Right renal pelvis (tissue), 4 donors: ENCODE data around the gene OBP2A. TPM values are rescaled to one million over a fixed set of nuclear protein-coding genes. Genes with fewer than 3 reads are reported as not detected.
"Not testable (repeated sequence)": the region's sequence is repeated elsewhere in the genome, so short reads cannot be mapped to it uniquely, and the experiment has no call there.

Experiments used
- DNase-seq, 4 donors: peaks; one replicate each; pipeline ENCODE4 v3.0.0-alpha.2; 2013; ENCODE audit warnings: low read depth in 4 of 4, low spot score in 3 of 4, missing footprints in 1 of 4
- polyA plus RNA-seq, 4 donors: library from polyadenylated mRNA; unstranded; fragments of 120-200 nt; gene quantifications; one replicate each; pipeline ENCODE4 v1.2.1, GENCODE V29; 2013; ENCODE audit not compliant: insufficient read length in 4 of 4

The OBP2A gene
- polyA plus RNA-seq, 4 donors, result 0.27 to 0.76 (median 0.33) TPM

DNA sequence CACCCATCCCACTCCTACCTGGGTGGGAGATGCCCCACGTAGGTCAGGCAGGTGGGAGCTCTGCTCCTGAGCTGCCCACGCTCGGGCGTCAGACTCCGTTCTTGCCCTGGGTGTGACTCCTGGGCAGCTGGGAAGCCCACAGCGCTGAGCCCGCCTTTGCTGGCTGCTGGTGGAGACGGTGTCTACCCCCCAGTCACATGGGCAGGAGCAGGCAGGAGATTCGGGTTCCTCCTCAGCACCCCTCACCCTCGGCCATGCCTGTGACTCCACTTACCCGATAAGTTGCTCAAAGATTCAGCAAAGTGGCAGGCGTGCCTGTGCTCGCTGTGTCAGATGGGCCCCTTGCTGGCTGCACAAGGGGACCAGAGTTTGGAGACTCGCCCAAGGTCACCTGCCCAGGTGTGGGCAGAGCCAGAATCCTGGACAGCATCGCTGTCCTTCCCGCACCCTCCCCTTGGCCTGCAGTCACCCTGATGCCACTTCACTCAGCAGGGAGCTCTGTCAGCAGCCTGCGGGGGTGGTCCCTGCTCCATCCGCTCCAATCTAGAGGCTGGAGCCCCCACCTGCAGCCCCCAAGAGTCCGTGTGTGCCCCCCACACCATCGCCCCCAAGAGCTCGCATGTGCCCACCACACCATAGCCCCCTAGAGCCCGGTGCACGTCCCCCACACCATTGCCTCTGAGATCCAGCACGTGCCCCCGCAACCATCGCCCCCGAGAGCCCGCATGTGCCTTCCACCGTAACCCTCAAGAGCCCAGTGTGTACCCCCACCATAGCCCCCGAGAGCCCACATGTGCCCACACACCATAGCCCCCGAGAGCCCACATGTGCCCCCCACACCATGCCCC is 20.5 kb upstream of the OBP2A start:
- no peak for DNase-seq

DNA sequence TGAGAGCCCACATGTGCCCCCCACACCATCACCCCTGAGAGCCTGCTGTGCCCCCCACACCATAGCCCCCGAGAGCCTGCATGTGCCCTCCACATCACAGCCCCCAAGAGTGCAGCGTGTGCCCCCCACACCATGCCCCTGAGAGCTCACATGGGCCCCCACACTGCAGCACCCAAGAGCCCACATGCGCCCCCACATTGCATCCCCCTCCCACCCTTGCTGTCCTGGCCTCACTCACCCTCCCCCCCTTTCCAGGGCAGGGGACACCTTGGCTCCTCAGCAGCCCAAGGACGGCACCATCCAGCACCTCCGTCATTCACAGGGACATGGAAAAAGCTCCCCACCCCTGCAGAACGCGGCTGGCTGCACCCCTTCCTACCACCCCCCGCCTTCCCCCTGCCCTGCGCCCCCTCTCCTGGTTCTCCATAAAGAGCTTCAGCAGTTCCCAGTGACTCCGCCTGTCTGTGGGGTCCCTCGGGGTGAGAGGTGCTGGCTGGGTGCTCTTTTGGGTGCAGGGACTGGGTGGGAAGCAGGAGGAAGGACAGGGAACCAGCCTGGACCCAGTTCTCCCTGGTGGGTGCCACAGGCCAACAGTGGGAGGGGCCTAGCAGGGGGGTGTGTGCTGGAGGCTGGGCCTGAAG is 19.7 kb upstream of the OBP2A start:
- DNase-seq, result no peak

DNA sequence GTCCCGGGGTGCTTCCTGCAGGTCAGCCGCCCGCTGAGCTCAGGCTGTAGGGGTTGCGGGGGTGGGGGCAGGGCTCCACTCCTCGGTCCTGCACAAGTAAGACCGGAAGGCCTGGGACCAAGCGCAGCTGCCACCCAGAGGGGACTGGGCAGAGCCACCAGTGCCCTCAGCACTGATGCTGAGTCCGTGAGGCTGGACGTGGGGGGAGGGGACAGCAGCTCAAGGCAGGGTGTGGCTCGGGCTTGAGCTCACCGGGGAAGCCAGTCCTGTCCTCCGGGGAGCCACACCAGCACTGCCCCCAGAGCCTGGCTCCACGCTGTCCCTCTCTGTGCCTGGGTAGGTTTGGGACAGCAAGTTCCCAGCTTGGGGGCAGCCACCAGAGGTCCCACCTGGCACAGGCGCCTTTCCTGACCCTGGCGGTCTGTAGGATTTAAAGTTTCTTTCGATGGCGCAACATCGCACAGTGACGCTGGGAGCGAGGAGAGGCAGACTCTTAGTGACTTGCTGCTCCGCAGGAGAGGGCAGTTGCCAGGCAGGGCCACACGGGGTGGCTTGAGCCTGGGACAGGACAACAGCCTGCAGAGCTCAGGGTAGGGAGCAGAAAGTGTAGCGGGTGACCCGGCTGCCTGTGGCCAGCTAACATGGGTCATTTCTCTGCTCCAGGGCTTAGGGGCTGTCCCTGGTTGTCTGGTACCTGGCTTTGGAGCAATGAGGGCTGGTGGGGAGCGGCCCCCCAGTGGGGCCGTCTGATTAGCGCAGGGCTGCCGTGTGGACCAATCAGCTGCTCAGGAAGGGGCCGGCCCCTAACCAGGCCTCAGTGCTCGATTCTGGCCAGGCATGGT is 19.0 kb upstream of the OBP2A start:
- DNase-seq, result no peak

DNA sequence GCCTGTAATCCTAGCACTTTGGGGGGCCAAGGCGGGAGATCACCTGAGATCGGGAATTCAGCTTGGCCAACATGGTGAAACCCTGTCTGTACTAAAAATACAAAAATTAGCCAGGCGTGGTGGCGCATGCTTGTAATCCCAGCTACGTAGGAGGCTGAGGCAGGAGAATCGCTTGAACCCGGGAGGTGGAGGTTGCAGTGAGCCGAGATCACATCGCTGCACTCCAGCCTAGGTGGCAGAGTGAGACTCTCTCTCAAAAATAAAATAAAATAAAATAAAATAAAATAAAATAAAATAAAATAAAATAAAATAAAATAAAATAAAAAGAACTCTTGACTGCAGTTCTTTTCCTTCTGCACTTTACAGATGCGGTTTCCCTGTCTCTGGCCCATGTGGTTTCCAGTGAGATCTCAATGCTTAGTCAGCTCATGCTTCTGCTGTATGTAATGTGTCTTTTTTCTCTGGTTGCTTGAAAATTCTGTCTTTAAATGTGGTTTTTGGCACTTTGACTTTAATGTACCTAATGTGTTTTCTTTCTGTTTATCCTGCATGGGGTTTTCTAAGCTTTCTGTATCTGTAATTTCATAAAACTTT is 17.0 kb upstream of the OBP2A start:
- DNase-seq, result not testable (repeated sequence)

DNA sequence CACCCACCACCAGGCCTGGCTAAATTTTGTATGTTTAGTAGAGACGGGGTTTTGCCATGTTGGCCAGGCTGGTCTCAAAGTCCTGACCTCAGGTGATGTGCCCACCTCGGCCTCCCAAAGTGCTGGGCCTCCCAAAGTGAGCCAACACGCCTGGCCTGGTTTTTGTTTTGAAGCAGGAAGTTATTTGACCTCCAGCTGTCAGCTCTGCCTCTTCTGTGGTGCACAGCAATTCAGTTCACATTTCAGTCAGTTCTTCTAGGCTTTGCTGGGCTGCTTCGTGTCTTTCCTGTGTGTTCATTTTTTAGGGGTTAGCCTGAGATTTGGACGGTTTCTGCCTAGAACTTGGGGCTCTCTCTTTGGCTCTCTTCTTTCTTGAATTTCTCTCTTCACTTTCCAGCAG is 15.8 kb upstream of the OBP2A start:
- no peak for DNase-seq

DNA sequence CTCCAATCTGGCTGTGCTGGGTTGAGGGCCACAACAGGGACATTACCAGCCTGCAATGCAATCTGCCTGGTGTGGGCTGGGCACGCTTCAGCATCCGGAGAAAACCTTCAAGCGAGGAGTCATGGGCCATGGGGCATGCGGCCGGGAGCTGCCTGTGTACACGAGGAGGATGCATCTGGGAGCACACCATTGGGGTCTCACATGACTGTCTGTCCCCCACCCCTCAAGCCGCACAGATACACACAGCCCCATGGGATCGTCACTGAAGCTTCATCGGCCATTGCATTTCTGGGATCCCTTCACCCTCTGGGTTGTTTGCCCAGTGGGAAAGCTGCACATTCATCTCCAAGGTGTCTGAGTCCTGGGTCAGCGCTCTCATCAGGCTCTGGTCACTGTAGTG is 14.8 kb upstream of the OBP2A start:
- no peak for DNase-seq

DNA sequence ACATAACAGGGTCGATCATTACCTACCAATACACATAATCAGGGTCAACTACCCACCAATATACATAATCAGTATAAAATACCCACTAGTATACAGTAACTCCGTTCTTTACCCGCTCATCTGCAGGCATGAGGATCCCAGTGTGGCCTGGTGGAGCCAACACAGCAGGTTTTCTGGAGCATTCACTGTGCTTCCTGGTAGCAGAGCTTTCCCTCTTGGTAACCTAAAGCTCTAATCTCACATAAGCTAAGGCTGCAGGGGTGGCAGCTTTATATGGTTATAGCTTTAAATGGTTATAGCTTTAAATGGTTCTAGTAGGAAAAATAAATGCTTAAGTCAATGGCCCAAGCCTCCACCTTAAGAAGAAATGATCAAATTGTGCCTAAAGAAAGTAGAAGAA is 12.8 kb upstream of the OBP2A start:
- DNase-seq, result no peak

DNA sequence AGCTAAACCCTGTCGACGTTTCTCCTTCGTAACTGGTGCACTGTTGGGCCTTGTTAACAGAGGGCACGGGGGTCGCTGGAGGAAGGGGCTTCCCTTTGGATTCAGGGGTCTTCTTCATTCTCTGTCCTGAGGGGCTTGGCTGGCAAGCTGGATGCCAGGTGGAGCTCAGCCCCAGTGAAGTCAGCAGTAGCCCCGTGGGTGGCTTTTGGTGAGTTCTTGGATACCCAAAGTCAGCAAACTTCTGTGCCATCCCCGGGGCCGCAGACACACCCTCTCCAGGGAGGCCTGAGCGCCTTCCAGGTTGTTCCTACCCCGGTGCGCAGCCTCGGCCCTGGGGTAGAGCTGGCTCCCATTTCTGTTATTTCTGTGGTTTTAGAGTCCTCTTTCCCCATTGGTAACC is 12.3 kb upstream of the OBP2A start:
- no peak for DNase-seq

DNA sequence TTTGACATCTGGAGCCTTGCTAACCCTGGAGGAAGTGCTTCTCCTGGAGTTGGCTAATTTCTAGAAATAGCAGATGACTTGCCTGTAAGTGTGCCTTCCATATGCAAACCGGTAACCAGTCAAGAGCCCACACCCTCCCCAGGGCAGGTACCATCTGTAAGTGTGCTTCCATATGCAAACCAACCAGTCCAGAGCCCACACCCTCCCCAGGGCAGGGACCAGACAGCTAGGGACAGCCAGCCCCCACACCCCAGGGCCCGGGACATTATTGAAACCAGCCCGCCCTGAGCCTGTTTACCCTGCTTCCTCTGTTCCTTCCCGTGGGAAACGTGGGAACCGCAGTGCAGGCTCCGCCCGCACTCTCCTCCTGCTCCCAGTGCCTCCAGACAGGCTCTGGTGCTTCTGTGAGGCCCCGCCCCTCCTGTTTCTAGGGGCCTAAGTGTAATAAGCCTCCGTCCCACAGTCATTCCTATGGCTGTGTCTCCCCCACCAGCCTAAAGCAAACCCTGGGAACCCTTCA is 11.7 kb upstream of the OBP2A start:
- not testable (repeated sequence) for DNase-seq

DNA sequence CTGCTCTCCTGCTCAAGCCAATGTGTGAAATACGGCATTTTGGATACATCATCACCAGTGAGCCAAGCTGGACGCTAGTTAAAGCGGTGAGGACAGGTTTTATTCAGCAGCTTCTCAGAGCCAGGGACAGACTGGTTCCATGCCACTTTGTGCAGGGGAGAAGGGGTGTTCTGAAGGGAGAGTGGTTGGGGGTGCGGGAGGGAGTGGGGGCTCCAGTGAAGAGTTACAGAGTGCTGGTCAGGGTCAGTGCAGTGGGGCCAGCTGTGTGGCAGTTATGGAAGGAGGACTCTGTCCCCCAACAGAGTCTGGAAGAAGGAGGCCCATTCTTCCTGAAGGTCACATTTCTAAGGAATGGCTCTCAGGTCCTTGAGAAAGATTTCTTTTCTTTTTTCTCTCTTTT is 11.1 kb upstream of the OBP2A start:
- DNase-seq, result not testable (repeated sequence)

DNA sequence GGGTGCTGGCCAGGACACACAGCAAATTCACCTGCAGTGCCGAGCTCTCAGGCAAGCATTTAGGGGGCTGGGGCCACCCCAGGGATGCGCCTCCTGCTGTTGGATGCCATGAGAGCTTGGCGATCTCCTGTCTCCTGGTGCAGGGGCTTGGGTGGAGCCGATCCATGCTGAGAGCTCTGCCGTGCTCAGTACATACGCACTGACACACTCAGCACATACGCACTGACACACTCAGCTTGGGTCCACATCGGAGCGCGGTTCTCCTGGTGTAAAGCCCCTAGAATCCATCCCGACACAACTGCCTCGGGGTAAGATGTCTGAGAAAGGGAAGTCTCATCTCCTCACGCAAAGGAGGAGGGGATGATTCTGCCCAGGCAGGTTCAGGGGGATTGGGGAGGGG is 10.3 kb upstream of the OBP2A start:
- not testable (repeated sequence) for DNase-seq

DNA sequence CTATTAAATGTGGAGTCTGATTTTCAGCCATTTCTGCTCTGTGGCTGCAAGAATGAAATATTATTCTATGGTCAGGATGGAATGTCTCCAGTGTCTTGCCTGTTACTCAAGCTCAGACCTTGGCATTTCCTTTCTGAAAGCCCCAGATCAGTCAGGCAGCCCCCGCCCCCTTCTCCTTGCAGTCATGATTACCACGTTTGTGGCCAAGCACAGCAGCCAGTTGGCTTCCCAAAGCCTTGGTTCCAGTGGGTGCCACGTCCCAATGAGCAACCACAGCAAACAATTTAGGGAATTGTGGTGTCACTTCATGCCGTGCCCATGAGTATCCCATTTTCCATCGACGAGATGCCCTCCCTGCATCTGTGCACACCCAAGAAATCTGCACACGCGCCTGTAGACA is 9.7 kb upstream of the OBP2A start:
- DNase-seq, result no peak

DNA sequence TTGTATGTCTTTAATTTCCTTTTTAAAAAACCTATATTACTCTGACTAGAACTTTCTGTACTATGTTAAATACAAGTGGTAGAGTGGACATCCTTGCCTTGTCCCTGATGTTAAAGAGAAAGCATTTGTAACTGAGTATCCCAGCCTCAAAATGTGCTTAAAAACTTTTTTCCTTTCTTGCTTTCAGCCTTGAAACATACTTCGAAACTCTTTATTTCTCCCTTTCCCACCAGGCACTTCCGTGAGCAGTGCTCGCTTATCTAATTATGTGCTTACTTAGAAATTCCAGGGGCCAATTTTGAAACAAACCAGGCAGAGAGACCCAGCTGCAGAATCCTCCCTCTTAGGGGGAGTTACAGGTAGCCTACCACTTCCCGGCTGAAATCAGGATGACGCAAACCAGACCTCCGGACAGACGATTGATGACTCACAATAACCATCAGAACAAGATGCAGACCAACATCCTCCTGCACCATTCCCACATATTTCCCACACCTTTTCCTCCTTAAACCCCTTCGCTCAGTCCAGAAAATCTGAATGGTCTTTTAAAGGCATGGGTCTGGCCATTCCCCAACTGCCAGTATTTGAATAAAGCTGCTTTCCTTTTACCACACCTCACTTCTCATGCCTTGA is 2.5 kb upstream of the OBP2A start:
- DNase-seq, result not testable (repeated sequence)

DNA sequence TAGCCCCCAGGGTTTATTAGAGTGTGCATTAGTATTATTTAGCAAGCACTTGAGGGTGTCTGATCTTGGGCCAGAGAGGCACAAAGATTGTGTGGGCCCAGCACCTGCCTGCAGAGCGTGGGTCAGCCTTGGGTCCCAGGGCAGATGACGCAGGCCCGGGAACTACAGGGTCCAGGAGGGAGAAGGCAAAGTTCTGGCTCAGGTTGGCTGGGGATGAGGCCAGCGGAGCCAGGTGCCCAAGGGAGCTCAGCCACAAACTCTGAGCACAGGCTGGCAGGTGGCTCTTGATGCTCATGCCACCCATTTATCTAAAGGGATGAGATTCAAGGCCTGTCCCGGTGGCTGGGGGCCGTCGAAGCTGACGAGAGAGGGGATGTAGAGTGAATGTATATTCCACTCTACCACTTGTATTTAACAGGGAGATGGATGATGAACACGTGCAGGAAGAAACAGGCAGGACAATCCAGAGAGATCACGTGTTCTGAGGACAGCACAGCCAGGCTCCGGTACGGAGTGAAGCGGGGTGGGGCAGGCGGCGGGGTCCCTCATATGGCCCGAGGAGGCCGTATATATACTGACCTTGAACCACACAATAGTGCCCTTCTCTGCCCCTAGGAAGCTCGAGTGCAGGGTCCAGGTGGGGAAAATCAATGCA is 818 bp upstream of the OBP2A start:
- DNase-seq, result no peak

DNA sequence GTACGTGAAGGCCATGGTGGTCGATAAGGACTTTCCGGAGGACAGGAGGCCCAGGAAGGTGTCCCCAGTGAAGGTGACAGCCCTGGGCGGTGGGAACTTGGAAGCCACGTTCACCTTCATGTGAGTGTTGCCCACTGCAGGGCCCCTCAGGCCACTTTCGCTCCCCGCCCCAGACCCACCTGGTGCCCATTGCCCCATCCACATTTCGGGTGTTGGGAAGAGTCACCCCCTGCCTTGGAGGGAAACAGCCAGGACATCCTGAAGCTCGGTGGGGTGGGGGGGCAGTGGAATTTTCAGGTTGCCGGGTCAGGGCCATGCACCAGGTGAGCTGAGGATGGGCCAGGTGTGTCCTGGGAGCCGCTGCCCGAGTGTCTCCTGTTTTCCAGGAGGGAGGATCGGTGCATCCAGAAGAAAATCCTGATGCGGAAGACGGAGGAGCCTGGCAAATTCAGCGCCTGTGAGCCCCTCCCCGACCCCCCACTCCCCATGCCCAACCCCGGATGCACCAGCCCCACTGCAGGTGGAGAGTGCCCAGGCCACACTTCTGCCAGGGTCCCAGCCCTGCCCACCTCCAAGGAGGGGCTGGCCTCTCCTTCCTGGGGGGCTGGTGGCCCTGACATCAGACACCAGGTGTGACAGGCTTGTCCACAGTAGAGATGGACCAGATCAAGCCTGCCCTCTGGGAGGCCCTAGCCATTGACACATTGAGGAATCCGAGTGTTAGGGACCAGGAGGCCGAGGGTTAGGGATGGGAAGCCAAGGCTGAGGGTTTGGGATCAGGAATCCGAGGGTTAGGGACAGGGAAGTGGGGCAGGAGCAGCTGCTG is 1.1 kb downstream of the OBP2A start:
- DNase-seq, result not testable (repeated sequence)

DNA sequence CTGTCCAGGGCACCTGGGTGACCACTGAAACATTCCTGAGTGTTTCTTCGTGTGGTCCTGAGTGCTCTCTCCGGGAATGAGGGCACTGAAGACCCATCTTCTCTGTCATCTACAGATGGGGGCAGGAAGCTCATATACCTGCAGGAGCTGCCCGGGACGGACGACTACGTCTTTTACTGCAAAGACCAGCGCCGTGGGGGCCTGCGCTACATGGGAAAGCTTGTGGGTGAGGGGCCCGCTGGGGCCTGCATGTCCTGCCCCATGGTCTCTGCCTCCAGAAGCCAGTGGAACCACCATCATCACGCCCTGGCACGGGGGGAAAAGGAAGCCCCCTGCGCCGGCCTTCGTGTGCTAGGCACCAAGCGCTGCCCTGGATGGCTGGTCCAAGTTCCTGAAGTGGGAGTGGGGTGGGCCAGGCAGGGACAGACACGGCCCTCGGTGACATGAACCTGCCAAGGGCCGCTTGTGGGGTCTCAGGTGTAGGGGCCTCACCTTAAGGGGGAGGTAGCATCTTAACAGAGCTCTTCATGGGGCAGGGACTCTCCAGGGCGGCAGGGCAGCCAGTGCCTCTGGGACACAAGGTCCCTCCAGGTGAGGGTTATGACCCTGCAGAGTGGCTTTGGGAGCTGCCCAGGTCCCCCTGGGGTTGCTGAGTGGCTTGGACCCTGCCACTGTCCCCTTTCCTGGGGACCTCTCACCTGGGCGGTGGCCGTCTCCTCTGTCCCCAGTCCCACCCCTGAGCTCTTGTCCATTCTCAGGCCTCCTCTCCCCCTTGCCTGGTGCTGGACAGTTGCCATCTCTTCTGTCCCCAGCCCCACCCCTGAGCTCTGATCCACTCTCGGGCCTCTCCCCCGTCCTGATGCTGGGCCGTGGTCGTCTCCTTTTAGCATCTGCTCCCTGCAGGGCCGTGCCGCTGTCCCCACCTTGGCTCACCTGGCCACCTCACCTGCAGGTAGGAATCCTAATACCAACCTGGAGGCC is 2.1 kb downstream of the OBP2A start:
- DNase-seq, result no peak

DNA sequence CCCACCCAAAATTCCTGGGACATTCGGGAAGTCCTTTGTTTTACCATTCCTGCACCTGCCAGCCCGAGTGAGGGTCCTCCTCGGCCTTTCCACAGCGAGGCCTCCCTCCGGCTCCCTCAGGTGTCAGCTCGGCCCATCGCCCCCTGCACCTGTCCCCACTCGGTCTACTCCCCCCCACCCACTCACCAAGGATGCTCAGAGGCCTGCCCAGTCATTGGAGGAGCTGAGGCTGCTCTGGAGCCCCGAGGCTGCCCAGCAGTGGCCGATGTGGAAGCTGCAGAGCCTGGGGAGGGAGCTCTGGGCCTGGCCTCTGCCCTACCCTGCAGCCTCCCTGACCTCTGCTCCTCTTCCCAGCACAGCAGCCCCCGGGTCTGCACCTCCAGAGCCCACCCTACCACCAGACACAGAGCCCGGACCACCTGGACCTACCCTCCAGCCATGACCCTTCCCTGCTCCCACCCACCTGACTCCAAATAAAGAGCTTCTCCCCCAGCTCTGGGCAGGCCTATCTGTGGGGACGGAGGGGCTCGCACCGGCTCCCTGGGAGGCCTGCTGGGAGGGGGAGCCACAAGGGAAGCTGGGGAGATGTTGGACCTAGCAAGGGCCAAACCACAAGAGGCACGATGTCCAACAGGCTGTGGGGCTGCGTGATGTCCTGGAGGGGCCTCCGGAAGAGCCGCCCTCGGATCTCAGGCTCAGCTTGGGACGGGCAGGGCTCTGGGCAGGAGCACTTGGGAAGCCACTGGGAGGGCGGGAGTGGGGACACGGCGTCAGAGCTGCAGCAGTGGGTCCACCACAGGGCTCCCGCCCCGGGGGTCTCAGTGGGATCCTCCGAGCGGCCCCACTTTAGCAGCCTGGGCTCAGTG is 3.8 kb downstream of the OBP2A start:
- not testable (repeated sequence) for DNase-seq
